Dedifferentiated amniotic fluid mesenchymal stem cell (primary cell): Measurements from ENCODE around the gene INPP5B.
"Not testable (repeated sequence)": the region's sequence is repeated elsewhere in the genome, so short reads cannot be mapped to it uniquely, and the experiment has no call there.

ENCODE experiments used
- DNase-seq: peaks from one replicate; pipeline ENCODE4 v3.0.0-alpha.2; 2016; ENCODE audit errors: extremely low spot score

INPP5B gene

DNA sequence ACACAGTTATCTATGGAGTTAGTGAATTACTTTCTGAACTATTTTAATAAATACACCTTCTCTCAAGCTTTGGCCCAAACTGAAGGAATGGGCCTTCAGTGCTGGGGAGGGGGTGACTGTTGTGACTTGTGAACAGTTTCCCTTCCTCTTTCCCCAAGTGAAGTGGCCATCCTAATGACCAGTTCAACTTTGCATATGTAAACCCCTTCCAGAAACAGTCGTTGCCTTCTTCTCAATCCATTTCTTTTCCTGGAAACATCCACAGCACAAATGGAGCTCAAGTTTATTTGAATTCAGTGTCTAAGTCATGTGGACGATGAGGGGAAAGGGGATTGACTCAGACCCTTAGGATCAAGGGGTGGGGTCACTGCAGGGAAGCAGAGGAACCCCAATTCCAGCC, 1.3 kb upstream of the INPP5B start:
- DNase-seq = peak; percentile 1

DNA sequence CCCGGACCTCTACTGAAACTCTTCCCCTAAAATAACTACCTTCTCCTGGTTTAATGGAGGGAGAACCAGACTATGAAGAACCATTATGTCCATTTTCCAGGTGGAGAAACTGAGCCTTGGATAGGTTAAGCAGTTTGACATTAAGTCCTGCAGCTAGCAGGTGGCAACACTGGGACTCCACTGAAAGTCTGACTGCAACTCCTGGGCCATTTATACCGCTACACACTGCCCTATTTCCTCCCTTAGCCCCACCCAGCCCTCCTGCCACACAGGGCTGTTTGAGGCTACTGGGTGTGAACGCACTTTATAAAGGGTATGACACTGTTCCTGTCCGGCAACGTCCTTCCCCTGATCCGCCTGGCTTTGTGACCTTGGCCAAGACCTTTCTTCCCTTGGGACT, 511 bp upstream of the INPP5B start:
- peak; percentile 10 for DNase-seq

- DNase-seq = peak; percentile 66
Observed at GRCh38 chr1:37945743-37946702, 830 bp downstream of the INPP5B start.

DNA sequence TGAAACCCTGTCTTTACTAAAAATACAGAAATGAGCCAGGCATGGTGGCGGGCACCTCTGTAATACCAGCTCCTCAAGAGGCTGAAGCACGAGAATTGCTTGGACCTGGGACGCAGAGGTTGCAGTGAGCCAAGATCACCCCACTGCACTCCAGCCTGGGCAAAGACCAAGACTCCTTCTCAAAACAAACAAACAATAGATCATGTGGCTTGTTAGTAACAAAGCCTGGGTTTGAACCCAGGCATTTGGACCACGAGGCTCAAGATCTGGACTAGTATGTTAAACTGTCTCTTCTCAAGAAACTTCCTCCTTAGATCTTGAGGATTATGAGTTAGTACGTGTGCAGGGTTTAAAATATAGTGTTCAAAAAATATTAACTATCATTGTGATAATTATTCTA, 1.6 kb downstream of the INPP5B start:
- no peak for DNase-seq

GRCh38 chr1:37944816-37945215, 2.0 kb downstream of the INPP5B start:
- DNase-seq = no peak

- DNase-seq = no peak
Observed at GRCh38 chr1:37944086-37944763, 2.6 kb downstream of the INPP5B start.

- DNase-seq = no peak
Observed at GRCh38 chr1:37940299-37940947, 6.4 kb downstream of the INPP5B start.

DNA sequence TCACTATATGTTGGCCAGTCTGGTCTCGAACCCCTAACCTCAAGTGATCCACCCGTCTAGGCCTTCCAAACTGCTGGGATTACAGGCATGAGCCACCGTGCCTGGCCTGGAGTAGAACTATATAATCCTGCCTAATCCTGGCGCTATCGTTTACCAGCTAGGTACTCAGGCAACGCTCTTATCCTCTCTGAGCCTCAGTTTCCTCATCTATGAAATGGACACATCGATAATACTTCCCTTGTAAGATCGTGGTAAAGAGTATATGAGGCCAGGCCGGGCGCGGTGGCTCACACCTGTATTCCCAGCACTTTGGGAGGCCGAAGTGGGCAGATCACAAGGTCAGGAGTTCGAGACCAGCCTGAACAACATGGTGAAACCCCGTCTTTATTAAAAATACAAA, 10.1 kb downstream of the INPP5B start:
- DNase-seq = not testable (repeated sequence)

DNA sequence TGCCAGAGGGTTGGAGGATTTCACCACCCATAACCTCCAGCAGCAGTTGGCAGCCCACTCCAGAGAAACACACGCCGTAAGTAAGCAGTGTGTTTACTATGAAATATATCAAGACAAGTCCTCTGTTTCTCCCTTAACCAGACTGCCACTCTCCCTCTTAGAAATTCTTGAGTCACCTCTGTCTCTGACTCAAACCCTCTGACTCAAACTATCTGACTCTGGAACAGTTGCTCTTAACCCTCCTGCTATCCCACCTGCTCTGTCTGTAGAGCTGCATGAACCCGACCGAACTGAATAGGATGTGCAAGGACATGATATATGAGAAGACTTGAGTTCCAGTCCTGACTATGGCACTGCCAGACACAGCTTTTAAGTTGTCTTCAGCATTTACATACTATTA, 14.1 kb downstream of the INPP5B start:
- no peak for DNase-seq

DNA sequence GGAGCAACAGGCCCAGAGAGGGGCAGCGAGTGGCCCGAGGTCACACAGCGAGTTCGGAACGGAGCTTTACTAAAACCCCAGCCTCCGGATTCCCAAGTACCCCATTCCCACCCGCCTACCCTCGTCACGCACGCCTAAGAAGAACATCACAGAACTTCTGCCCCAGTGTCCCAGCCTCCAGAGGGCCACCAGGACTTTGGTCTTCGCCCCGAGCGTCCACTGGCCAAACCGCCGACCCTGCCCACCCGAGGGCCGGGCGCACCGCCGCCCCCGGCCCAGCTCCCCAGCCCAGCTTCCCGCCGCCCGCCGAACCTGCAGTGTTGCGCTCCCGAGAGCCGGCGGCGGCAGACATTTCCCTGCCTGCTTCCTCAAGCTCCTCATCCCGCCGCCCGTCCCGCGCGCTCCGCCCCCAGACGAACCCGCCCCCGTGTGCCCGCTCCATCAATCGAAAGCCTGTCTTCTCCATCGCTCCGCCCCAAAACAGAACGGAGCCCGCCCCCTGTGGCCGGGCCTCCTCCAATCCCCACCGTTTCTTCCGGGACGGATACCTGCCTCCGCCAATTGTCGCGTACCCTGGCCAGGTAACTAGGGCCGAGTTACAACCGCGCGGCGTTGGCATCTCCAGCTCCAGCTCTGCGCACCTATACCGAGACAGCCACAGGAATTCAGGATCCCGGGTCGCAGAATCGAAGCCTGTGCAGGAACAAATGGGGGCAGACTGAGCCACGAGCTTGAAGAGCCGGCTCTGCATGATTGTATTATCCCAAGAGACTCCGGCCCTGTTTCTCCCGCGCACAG, 15.3 kb downstream of the INPP5B start:
- DNase-seq = peak; percentile 92

DNA sequence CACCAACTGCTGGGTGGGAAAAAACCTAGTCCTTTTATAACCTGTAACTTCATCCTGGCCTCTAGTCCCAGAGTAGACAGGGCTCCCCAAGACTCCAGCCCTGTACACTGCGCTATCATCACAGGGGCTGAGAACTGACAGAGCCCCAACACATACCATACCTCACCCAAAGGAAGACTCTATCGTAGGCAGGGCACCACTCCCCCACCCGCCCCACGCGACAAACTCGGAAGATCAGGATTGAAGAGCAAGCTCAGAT, 15.8 kb downstream of the INPP5B start:
- no peak for DNase-seq

GRCh38 chr1:37930246-37931101, 16.4 kb downstream of the INPP5B start:
- no peak for DNase-seq

DNA sequence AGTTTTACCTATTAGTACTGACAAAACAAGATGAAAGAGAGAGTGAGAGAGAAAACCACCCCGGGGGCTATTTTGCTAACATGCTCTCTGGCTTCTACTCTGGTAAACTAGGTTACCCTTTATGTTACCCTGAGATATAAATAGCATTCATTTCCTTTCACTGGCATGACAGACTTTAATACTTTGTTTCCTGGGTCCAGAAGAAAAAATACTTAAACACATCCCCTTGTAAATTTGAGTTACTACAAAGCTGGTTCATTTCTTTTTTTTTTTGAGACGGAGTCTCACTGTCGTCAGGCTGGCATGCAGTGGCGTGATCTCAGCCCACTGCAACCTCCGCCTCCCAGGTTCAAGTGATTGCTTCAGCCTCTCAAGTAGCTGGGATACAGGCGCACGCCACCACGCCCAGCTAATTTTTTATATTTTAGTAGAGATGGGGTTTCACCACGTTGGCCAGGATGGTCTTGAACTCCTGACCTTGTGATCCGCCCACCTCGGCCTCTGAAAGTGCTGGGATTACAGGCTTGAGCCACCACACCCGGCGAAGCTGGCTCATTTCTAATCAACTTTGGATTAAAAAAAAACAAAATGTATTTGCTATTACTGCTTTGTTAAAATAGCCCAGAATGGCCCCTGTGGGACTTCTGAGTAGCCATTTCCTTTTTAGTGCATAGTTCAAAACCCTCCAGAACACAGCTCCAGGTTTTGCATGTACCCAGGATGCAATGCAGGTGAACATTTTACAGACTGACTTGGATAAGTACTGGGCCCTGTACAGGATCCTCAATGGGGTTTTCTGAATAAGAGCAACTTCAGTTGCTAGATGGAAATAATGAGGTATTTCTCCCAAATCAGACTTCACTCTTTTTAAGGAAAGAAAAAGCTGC, 20.6 kb downstream of the INPP5B start:
- DNase-seq = no peak

GRCh38 chr1:37925316-37925715, 21.5 kb downstream of the INPP5B start:
- DNase-seq = no peak

GRCh38 chr1:37923551-37923889, 23.3 kb downstream of the INPP5B start:
- DNase-seq = no peak

DNA sequence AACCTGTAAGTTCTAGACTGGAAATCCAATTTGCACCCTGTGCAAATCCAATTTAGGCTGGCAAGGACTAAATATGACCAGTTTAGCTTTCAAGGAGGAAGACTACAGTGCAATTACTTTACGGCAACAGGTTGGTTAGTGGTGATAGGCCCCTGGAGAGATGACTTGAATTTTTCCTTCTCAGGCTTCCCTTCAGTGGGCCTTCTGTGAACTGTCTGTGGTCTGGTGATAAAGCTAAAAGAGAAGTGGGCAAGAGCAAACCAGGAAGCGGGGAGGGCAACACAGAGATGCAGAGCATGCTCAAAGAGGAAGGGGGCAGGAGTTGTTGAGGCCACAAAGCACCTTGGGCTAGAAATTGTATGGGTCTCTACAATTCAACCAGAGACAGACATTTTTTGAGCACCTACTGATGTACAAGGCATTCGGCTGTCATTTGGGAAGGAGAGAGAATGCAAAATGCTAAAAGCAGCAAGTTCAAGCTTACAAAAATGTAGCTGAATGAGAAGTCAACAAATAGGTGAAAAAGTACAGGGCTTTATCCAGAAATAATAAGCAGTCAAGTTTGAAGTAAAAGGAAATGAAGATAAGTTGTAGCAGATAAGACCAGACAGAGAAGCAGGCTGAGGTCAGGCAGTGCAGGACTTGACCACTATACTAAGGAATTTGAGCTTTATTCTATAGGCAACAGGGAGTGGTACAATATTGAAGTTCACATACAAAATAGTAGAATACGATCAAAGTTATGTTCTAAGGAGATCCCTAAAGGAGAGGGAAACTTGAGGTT, 23.9 kb downstream of the INPP5B start:
- DNase-seq = no peak

- DNase-seq = no peak
Observed at GRCh38 chr1:37919277-37919676, 27.6 kb downstream of the INPP5B start.

GRCh38 chr1:37915476-37916093, 31.3 kb downstream of the INPP5B start:
- no peak for DNase-seq
